GM21717 (cell line): ENCODE results near the gene KCNQ1.

Experiments used
- ATAC-seq: cut with Tn5 transposase; IDR thresholded peaks from one replicate; pipeline ENCODE4 v1.9.1; 2021; ENCODE audit warnings: mild to moderate bottlenecking, moderate library complexity; ENCODE audit not compliant: unreplicated experiment

Gene KCNQ1

DNA sequence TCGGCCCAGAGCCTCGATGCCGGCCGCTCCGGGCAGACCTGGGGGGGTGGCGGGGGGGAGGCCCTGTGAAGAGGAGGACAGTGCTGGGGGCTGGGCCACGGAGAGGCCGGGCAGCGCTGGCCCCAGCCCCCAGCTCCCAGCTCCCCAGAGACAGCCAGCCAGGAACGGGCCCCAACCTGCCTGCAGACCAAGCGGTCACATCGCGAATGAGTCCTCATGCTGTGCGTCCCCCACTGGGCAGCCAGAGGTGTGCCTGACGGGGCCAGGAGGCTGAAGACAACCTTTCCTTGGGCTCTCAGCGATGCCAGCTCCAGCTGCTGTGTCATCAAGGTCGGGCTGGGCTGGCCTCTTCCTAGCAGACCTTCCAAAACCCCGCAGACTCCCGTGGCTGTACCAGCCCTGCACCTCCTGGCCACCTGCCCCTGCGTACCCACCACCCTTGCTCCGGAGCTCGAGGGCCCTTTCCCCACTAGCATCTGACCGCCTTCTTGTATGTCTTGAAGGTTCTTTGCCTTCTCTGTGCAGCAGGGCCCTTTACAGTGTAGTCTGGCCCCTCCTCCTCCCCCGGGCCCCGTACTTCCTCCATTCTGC is 352.4 kb downstream of the KCNQ1 start:
- ATAC-seq: no peak

DNA sequence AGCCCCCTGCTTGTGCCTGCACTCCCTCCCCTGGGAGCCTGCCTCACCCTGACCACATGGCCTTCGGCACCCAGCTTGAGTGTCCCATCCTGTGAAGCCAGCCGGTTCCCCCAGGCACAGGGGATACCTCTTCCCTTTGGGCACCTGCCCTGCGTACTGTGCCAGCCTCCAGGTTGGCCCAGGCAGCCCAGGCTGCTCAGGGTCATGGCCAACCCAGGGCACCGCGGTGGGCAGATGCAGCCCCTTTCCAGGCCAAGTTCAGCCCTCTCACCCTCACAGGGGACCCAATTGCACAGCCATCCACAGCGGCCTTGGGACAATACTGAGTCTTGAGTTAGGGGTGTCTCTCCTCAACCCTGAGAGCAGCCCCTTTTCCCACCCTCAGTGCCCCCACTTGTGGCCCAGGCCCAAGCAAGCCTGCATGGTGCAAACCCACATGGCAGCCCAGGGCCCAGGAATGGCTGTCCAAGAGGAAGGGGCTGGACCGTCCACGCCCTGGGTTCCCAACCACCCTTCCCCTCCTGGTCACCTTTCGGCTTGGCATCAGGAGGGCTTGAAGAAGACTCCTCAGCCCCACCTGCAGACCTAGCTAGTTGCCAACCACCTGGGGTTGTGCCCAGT is 353.0 kb downstream of the KCNQ1 start:
- no peak for ATAC-seq

DNA sequence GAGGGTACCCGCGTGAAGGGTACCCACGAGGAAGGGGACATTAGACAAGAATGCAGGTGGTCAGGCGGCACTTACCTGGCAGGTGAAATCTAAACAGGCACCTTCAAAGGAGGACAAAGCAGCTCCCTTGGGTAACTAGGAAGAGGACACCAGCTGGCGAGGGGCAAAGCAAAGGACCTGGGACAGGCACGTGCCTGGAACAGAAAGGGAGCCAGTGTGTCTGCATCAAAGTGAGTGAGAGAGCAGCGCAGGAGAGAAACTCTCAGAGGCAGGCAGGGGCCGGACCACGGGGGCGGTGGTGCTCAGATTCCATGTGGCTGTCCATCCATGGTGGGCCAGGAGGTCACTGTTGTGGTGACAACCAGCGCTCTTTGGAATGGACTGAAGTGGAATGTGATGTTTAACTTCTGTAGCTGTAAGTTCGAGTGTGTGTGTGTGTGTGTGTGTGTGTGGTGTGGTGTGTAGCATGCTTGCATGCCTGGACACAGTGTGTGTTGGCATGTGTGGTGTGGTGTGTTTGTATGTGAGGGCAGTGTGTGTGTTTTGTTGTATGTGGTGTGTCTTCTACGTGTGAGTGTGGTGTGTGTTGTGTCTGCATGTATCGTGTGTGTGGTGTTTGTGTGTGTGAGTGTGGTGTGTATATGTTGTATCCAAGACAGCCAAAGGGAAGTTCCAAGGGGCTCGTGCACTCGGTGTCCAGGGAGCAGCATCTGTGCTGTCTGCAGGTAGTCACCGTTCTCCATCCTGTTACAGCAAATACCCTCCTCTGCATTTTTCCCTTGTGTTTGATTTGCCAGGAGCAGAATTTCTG is 354.3 kb downstream of the KCNQ1 start:
- no peak for ATAC-seq

DNA sequence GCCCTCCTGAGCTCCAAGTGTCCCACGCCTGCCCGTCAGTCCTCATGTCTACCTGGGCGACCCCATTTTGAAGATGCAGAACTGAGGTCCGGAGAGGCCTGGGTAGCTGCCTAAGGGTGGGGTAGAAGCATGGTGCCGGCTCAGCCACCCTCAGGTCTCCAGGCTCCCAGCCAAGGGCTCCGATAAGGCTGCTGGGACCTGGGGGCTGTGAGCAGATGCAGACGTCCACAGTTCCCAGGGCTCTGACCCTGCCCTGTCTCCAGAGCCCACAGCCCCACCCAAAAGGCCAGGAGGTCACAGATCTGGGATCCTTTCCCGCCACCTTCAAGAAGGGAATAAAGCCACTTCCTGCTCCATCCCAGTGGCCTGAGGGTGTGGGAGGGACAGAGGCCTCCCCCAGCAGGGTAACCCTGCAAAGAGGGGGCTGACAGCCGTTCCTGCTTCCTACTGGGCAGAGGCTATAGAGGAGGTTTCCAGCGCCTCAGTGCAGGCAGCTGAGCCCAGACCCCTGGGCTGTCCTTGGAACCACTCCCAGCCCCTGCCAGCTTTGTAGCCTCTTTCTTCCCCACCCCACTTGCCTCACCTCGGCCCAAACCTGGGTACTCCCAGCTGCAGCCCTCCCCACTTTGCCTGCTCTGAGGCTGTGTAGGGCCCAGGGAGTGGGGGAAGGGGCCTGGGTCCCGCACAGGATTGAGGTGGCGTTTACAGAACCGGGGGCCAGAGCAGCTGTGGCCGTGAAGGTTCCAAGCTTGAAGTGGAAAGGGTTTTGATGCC is 355.3 kb downstream of the KCNQ1 start:
- ATAC-seq: no peak

DNA sequence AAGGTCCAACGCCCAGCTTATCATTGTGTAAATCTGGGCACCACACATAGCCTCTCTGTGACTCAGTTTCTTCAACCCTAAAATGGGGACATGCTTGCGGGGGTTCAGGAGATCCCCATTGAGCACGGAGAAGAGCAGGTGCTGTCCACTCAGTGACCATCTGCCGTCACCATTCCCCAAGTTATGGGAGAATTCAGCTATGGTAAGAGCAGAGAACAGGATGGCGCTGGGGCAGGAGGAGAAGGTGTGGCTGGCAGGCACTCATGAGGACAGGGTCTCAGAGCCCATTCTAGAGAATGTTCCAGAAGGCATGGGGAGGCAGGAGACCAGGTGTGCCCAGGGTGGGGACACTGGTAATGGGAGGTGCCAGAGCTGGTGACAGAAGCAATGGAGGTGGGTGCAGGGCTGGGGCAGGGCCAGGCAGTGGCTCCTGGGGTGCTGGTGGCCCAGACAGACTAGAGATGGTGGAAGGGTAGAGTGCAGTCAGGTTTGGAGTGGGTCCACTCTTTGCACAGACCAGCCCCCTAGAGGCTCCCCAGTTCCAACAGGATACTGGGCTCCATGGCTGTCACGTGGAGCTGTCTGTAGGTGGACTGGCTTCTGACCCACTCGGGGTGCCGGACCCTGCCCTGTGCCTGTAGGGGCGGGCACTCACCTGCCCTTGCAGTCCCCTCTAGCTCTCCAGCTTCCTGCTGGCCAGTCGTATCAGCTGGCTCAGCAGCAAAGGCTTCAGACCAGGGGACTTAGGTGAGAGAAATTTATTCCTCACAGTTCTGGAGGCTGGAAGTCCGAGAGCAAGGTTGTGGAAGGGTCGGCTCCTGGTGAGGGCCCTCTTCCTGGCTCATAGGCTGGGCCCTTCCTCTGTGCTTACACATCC is 356.1 kb downstream of the KCNQ1 start:
- no peak for ATAC-seq

DNA sequence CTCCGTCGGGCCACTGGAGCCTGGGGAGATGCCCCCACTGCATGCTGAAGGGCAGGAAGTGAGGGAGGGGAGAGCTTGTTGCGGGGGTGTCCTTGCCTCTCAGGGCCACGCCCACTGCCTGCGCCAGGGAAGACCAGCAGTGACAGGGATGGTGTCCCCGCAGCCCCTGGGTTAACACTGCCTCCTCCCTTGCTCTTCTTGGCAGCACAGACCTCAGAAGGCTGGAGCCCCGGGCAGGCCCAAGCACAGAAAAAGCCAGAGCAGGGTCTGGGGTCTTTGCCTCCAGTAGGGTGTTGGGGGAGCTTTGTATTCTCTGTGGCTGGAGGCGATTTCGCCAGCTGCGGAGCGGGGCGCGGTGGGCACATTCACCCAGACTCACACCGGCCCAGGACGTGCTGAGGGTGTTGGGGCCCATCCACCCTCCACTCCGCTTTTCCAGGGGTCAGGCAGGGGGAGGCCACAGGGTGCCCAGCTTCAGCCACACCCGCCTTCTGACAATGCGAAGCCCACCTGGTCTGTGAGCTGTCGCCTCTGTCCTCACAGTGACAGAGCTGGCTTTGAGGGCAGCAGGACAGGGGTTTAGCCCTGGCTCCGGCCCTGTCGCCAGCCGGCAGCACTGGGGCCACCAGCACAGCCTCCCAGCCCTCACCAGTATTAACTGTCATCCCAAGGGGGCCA is 357.0 kb downstream of the KCNQ1 start:
- no peak for ATAC-seq

DNA sequence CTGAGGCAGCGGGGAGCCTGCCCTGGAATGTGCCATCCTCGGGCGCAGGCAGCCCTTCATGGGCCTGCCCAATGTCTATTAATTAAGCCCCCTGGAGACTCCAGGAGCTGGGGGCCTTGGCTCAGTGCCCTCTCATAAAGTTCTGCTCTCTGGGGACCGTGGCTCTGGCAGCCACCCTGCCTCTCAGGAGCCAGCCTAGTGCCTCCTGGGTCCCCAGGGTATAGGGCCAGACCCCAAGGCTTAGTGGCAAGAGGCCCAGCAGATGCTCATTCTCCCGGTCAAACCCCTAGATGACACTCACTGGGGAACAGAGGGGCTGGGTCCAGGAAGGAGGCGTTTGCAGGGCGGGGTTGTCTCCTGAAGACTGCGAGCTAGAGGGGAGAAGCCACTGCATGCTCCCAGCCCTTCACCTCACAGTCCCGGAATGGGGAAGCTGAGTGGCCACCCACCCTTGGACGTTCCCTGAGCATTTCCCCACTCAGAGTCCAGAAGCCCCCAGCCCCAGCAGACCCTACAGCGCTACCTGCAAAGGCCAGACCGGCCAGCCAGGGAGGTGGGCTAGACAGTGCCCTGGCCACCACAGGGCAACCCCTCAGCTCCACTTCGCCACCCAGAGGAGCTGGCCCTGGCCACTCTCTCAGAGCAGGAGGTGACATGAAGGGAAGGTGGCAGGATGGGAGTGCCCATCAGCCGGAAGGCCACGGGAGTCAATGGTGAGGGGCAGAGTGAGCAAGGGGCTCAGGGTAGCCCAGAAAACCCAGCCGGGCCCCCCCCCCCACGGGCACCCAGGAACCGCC is 357.8 kb downstream of the KCNQ1 start:
- ATAC-seq: no peak

DNA sequence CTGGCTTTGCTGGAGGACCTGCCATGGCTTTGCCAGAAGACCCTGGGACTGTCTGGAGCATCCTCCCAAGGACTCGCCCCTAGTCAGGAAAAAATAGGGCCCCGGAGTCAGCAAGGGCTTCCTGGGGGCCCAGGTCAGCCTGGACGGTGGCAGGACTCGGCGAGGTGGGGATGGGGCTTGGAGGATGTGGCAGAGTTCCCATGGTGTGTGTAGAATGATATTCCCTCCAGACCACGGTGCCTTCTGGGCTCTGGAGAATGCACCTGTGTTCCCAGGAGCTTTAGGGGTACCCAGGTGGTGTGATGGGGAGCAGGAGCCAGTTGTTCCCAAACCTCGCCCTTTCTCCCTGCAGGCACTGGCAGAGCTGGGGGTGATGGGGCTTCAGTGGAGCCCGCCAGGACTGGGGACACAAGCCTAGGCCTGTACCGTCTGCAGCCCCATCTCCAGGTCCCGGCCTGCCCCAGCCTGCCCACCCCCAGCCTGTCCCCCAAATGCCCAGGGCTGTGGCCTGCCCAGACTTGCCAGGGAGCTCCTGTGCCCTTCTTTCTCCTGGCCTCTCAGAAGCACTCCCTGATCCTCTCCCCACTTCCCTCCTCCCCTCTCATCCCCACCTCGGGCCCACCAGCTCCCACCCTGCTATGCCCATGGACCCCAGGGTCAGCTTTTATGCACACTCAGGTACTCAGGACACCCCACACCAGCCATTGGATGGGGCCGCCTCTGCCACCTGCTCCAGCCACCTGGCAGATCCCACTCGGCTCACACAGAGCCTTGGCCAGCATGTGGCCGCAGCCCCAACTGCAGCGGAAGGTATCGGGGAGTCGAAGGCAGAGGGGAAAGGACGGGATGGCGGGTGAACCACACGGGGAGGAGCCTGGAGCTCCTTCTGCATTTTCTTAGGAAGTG is 358.6 kb downstream of the KCNQ1 start:
- ATAC-seq: no peak

DNA sequence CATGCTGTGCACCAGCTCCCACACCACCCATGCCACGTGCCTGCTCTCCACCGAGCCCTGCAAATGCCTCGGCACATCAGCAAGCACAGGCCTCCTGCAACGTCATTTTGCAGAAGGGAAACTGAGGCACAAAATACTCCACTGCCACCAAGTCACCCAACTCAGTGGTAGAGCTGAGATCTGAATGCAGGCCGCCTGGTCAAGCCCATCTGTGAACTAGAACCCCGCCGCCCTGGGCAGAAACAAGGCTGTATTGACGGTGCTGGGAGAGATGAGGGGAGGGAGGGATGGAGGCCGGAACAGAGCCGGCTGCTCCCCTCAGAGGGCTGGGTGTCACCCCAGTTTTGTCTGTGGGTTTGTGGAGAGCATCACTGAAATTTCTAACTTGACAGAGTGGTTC is 359.4 kb downstream of the KCNQ1 start:
- ATAC-seq: no peak

DNA sequence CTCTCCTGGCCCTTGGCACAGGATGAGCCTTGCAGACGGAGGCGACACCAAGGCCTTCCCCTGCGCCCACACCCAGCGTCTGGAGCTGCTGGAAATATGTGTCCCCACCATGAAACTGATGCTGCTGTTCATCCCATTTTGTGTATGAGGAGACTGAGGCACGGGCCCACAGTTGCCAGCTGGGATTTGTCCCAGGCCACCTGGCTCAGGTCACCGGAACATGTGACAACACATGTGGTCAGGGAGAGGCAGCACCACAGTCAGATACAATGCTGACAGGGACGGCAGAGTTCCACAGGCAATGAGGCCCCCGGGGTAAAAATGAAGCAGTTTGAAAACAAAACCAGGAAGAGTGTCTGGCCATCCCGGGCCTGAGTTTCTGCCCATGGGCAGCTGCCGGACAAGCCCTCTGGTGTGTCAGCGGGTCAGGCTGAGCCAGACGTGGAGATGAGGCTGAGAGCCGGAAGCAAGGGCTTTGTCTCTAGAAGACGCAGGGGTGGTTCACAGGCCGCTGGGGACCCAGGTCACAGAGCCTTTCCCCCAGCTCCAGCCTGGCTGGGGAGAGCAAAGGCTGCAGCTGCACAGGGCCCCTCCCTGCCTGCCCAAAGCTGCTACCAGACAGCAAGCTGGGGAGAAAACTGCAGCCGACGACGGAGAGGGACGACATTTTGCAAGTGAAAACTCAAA is 360.0 kb downstream of the KCNQ1 start:
- ATAC-seq: no peak

DNA sequence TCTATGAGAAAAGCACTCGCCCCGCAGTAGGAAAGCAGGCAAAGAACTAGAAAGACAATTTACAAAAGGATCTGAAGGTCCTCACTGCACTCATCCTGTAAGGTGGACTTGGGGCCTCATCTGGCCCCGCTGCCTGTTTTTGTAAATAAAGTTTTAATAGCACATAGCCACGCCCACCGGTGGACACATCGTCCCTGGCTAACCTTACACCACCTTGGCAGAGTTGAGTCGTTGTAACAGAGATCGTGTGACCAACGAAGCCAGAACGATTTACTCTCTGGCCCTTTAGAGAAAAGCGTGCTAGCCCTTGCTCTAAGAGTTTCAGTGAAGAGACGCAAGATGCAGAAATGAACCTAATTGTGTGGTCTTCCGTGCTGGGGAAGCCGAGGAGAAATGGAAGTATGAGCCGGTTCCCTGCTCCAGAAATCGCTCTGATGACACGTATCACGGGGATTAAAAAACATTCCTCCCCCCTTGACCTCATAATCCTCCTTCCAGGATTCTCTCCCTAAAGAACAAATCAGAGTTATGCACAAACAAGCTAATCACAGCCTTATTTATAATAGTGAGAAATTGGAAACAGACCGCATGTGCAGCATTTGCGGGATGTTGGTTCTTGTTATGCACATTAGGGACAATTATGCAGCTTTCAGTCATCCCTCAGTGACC is 360.7 kb downstream of the KCNQ1 start:
- ATAC-seq: no peak

DNA sequence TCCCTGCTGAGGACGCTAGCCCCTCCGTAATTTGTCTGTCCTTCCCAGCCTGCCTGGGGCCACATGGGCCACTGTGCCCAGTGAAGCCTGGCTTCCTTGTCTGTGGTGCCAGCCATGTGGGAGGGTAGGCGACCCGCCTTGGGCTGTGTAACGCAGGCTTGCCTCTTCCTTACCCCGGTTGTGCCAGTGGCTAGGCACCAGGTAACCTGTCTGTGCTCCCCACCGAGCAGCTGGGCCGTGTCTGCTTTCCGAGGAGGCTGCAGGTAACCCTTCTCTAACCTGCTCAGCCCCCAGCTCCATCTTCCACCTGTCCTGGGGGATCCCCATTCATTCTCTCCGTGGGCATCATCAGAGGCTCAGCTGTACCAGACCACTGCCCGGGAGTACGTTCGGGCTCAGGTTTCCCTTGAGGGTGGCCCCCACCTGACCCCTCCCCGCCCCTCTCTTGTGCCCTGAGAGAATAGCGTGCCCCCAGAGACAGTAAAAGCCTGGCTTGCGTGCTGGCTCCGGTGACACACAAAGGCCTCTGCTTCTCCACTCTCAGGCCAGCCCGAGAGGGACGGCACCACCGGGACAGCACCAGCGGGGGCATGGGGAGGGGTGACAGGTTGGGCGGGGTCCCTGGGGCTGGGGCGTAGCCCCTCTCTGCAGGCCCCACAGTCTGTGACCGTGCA is 361.7 kb downstream of the KCNQ1 start:
- ATAC-seq: no peak

DNA sequence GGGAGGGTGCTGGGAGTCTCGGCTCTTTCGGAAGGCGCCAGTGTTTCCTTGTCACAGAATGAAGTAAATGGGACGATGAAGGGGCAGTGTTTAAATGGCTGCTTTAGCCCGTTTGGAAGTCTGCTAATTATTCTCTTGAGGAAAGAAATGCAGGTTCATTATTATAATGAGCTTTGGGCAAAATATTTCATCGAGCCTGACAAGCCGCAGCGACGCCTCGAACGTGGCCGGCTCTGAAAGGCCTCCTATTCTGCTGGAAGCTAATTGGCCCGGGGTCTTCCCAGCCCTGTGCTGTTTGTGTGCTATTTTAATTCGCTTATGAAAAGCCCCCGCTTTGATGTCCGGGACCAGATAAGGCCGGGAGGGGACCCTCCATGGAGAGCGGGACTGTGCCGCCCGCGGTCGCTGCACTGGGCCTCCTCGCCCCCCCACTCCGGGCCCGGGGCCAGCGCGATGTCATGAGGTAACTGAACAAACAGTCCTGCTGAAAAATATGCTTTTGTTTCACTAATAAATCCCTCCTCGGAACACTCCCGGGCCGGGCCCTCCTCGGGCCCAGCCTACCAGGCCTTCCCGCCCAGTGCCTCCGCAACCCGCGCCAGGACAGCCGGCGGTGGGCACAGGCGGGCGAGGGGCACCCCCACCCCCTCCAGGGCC is 362.3 kb downstream of the KCNQ1 start:
- no peak for ATAC-seq

DNA sequence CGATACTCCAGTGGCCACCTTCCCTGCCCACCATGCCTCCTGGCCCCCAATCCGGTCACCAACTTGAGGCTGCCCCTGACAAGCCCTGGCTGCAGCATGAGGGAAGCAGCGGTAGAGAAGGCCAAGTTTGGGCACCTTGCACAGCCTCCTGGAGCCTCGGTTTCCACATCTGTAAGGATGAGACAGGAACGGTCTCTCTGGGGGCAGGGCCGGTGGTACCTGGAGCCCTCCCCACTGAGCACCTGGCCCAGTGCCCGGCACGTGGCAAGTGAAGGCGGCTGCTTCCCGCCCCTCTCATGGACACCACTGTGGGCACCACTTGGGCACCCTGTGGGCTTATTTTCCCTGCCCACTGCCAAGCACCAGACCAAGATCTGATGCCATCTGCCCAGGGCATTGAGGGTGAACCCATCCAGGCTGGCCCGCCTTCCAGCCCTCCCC is 363.0 kb downstream of the KCNQ1 start:
- no peak for ATAC-seq

DNA sequence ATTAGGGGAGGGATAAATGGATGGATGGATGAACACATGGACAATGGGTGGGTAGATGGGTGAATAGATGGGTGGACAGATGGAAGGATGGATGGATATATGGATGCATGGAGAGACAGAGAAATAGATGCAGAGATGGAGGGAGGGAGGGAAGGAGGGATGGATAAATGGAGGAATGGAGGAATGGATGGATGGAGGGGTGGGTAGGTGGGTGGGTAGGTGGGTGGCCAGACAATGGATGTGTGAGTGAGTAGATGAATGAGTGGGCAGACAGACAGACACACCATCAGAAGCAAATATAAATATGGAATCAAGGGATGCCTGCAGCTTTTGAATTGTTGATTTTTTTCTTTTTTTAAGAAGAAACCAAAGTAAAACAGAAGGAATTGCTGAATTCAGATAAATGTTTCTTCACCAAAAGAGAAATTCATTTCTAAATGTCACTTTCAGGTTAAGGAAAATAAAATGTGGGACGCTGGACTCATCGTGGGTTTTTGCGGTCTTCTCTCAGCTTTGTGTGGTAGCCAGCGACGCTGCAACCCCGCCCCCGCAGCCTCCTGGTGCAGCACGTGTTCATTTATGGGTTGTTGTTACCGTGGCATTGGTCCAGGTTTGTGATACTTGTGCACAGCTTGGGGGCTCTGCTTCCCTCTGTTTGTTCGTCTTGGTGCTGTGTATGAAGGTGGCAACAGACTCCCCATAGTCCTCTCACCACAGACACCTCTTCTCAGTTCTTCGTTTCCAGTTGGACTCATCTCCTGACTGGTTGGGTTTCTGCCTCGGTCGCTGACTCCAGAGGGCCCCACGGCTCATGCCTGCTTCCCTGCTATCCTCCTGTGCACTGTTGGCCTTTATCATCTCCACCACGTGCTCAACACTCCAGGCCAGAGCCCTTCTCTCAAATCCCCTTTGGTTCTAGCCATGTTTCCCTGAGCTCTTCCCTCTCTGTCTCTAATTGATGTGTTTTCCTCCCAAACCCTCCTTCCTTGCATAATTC is 364.3 kb downstream of the KCNQ1 start:
- no peak for ATAC-seq
